Heart right ventricle (tissue), 16 donors: Measurements from ENCODE around the gene HRAS. TPM values are rescaled to one million over a fixed set of nuclear protein-coding genes. Genes with fewer than 3 reads are reported as not detected.

ENCODE experiments used
- ATAC-seq, 8 donors: fragments of 200-7000 bp; cut with Tn5 transposase; one replicate each; pipeline ENCODE4 v1.9.1; 2020; ENCODE audit warnings: mild to moderate bottlenecking in 8 of 8, moderate library complexity in 8 of 8, moderate number of reproducible peaks in 1 of 8
- DNase-seq, 2 donors: peaks; one replicate each; pipeline ENCODE4 v3.0.0-alpha.2; 2020
- H3K27ac ChIP-seq, 10 donors: fragments of 200-600 bp; sonication (generic) in 2 of 10; one replicate each; pipeline versions ENCODE4 v1.5.0 to v1.8.0; 2020 to 2022; ENCODE audit warnings: mild to moderate bottlenecking in 3 of 10
- H3K27me3 ChIP-seq, 7 donors: fragments of 200-600 bp; one replicate each; pipeline ENCODE4 v1.8.0; 2021 to 2022; ENCODE audit warnings: mild to moderate bottlenecking in 2 of 7
- H3K36me3 ChIP-seq, 9 donors: fragments of 200-600 bp; sonication (generic) in 1 of 9; one replicate each; pipeline versions ENCODE4 v1.5.0 to v1.8.0; 2020 to 2022; ENCODE audit warnings: mild to moderate bottlenecking in 2 of 9
- H3K4me1 ChIP-seq, 9 donors: fragments of 200-600 bp; sonication (generic) in 1 of 9; one replicate each; pipeline versions ENCODE4 v1.5.0 to v1.8.0; 2020 to 2022; ENCODE audit warnings: mild to moderate bottlenecking in 4 of 9
- H3K4me3 ChIP-seq, 10 donors: fragments of 200-600 bp; sonication (generic) in 2 of 10; one replicate each; pipeline versions ENCODE4 v1.5.0 to v1.8.0; 2020 to 2022; ENCODE audit warnings: mild to moderate bottlenecking in 7 of 10, moderate library complexity in 2 of 10
- H3K9me3 ChIP-seq, 11 donors: fragments of 200-600 bp in 10 of 11; sonication (generic) in 2 of 11; one replicate each; pipeline versions ENCODE4 v1.5.0 to v1.8.0; 2013 to 2022; ENCODE audit warnings: mild to moderate bottlenecking in 2 of 11, control low read depth in 1 of 11, moderate library complexity in 1 of 11
- WGBS, 2 donors: extraction: QIAGEN DNeasy Blood & Tissue Kit; methylation state at CpG; one replicate each; pipeline ENCODE4 v1.1.7; 2013; ENCODE audit warnings: inconsistent platforms in 1 of 2; 5-methylcytosine and 5-hydroxymethylcytosine counted together
- intact Hi-C, 10 donors: fragments of 100-400 bp; cut with DNase I; formaldehyde crosslinking; loops; one replicate each; pipeline versions ENCODE4 v1.11.1 to v1.14.2; 2022
- polyA plus RNA-seq, 2 donors: library from polyadenylated mRNA; stranded (reverse); fragments of 200-250 nt; gene quantifications; one replicate each; pipeline ENCODE4 v1.2.3, GENCODE V29; 2013
- total RNA-seq, 10 donors: library from RNA; stranded (reverse); fragmentation: NEBNext Ultra II Directional in 3 of 10; extraction: Animal tissue kit (Norgen Biotek cat#: 25700) in 3 of 10; gene quantifications; one replicate each; pipeline versions ENCODE4 v1.2.1 to v1.2.4, GENCODE V29; 2021 to 2023
- TF ChIP-seq, protein P1 (sequence below), 9 donors: fragments of 200-600 bp; sonication (generic) in 2 of 9; IDR thresholded peaks; one replicate each; pipeline versions ENCODE4 v1.5.0 to v1.8.0; 2021 to 2022; ENCODE audit warnings: antibody characterized with exemption in 9 of 9, mild to moderate bottlenecking in 5 of 9, moderate library complexity in 1 of 9
- donor health status: Arrhythmogenic right ventricular cardiomyopathy.
- donor health status: ischemic (EF 13 %, LVEDD 7.1; RV severe dilation, severe dysfunction).
- donor health status: healthy with polysubstance abuse.
- donor health status: DM: no; HTN: yes; CAD: no.
- donor health status: DM: no; HTN: no; CAD: no.
- donor health status: ischemic (EF 25% LVEDD 6.9; RV normal size, moderate dysfunction).
- donor health status: ischemic (EF 25% LVEDD 5.7; RV mildly dilated, moderate dysfunction).
- donor health status: healthy.
- donor health status: DM: yes; HTN: yes; CAD: no.
- donor health status: Ischemic cardiomyopathy.
- donor health status: ischemic (EF 35%, LVEDD 5.7; RV mildly dilated, moderate dysfunction).
- donor health status: nonischemic (EF 11% LVEDD 7.7; RV severe dilation, severe dysfunction).
- donor health status: DM: yes; HTN: yes; CAD: no.
- donor health status: PGD.
- donor health status: ischemic (EF 29% LVEDD 5.4; RV normal size, mild dysfunction).
- donor health status: nonischemic (EF 23%, LVEDD 6.1; RV moderate dilation, normal function).

The HRAS gene
- total and polyA plus RNA-seq, 12 donors: 44.7 to 132 (median 56.4) TPM

DNA sequence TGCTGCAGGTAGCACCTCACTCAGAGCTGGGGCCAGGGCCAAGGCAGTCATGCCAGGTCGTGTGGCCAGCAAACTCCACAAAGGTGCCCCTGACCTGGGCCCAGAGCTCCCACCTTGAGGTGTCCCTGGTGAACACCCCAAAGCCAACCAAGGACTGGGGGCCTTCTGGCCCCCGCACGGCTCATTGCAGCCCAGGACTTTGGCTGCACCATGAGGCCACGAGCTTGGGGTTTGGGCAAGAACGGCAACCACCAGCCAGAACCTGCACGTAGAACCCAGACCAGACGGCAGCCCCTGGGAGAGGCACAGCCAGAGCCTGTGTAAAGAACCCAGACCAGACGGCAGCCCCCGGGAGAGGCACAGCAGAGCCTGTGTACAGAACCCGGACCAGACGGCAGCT, 9.8 kb upstream of the HRAS start:
- WGBS, 2 donors: 82 to 89% methylated on average over 11 of the region's 11 CpGs
- no peak overlapping the region for H3K27ac ChIP-seq
- peak in 1 of 2 donors; percentile 8 for DNase-seq

DNA sequence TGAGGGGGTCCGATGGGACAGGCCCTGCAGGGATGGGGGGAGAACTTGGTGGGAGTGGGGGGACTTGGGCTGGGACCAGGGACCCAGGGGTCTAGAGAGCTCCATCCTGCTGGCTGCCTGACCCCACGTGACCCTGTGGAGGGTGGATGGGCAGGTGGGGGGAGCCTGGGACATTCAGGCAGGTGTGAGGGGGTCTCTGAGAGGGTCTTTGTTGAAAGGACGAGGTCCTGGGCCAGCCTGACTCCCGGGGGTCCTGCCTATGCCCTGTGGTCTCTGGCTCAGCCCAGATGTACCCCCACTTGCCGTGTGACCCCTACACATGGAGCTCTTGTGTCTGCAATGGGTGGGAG, 9.4 kb upstream of the HRAS start:
- Histone ChIP-seq H3K36me3 (no peaks in the 10 kb centered on the region), H3K4me1 (no peaks in the 10 kb centered on the region), H3K9me3 (no peaks in the 10 kb centered on the region), H3K27me3 (peaks cover 0 to 6% (median 0%) of the 10 kb centered on the region in 7 donors), H3K4me3 (no peak overlapping the region), H3K27ac (no peak overlapping the region)
- intact Hi-C loops: no loop called here
- TF ChIP-seq, protein P1, sequence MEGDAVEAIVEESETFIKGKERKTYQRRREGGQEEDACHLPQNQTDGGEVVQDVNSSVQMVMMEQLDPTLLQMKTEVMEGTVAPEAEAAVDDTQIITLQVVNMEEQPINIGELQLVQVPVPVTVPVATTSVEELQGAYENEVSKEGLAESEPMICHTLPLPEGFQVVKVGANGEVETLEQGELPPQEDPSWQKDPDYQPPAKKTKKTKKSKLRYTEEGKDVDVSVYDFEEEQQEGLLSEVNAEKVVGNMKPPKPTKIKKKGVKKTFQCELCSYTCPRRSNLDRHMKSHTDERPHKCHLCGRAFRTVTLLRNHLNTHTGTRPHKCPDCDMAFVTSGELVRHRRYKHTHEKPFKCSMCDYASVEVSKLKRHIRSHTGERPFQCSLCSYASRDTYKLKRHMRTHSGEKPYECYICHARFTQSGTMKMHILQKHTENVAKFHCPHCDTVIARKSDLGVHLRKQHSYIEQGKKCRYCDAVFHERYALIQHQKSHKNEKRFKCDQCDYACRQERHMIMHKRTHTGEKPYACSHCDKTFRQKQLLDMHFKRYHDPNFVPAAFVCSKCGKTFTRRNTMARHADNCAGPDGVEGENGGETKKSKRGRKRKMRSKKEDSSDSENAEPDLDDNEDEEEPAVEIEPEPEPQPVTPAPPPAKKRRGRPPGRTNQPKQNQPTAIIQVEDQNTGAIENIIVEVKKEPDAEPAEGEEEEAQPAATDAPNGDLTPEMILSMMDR (IDR thresholded peaks at IDR 0.05): no peak
- ATAC-seq: peak in 2 of 8 donors; percentile 6 to 20
- WGBS, 2 donors: 74 to 85% methylated on average over 5 of the region's 5 CpGs
- no peak for DNase-seq

More for the DNA sequence above, 9.8 kb upstream of the HRAS start:
- Histone ChIP-seq H3K4me3 (no peak overlapping the region), H3K9me3 (no peaks in the 10 kb centered on the region), H3K36me3 (no peaks in the 10 kb centered on the region), H3K27me3 (peaks cover 0 to 10% (median 0%) of the 10 kb centered on the region in 7 donors), H3K4me1 (no peaks in the 10 kb centered on the region)
- ATAC-seq: no peak
- TF ChIP-seq, protein P1 (IDR thresholded peaks at IDR 0.05): no peak
- intact Hi-C loops: no loop called here

DNA sequence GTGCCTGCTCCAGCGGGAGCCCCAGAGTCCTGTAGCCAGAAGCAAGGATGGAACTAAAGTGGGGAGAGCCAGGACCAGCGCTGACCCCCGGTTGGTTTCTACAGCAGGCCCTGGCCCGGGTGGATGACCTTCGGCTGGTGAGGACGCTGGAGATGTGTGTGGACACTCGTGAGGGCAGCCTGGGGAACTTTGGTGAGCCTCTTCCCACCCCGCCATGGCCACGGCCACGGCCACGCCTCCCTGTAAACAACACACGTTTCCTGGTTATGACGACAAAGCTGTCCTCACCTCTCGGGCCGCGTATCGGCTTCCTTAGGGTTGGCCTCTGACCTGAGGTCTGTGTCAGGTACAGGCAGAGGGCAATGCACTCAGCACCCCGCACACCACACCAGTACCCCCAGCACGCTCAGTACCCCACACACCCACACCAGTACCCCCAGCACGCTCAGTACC, 6.1 kb upstream of the HRAS start:
- H3K4me1 ChIP-seq: peaks cover 5 to 14% (median 13%) of the 10 kb centered on the region in 9 donors
- H3K36me3 ChIP-seq: peaks cover 0 to 2% (median 0%) of the 10 kb centered on the region in 9 donors
- DNase-seq: no peak
- ATAC-seq: no peak
- H3K4me3 ChIP-seq: no peak overlapping the region
- 90 to 91% methylated on average over 20 of the region's 20 CpGs for WGBS, 2 donors
- H3K27ac ChIP-seq: no peak overlapping the region
- intact Hi-C loops: no loop called here
- TF ChIP-seq, protein P1 (IDR thresholded peaks at IDR 0.05): no peak
- H3K27me3 ChIP-seq: peaks cover 0 to 19% (median 14%) of the 10 kb centered on the region in 7 donors
- no peaks in the 10 kb centered on the region for H3K9me3 ChIP-seq

DNA sequence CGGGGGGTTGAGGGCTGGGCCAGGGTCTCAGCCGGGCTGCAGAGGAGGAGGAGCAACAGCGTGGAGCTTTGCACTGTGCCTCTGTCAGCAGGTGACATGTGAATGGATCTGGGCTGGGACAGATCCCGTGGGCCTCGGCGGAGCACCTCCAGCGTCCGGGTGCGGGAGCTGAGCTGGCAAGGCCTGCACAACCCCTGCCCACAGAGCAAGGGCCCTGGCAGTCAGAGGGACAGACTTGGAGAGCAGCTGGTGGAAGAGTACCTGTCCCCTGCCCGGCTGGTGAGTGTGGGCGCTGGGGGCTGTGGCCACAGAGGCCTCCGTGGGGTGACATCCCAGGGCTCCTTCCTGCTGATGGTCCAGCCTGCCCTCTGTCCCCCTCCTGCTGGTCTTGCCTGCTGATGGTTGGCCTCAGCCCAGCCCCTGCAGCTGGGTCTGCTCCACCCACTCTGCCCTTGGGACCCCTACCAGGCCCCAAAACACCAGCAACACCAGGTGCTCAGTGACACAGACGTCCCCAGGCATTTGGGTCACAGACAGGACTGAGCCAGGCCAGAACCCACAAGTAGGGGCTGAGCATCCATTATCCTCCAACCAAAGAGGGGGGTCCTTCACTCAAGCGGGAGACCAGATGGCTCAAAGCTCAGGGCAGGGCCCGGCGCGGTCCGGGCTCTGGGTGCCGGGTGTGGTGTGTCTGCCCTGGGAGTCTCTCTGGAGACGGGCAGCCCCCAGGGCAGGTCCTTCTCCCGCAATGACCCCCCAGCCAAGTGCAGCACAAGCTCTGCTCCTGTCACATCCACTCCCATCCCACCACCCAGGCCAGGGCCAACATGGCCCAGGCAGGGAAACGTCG, 5.4 kb upstream of the HRAS start:
- intact Hi-C loops: no loop called here
- WGBS, 2 donors: 85 to 87% methylated on average over 23 of the region's 23 CpGs

More for the DNA sequence above, 5.4 kb upstream of the HRAS start:
- Histone ChIP-seq H3K4me3 (no peak overlapping the region), H3K27me3 (peaks cover 0 to 25% (median 14%) of the 10 kb centered on the region in 7 donors), H3K9me3 (no peaks in the 10 kb centered on the region), H3K4me1 (peaks cover 6 to 20% (median 19%) of the 10 kb centered on the region in 9 donors), H3K27ac (no peak overlapping the region), H3K36me3 (peaks cover 0 to 2% (median 0%) of the 10 kb centered on the region in 9 donors)
- DNase-seq (peak in 1 of 2 donors; percentile 7), ATAC-seq (no peak)
- TF ChIP-seq, protein P1 (IDR thresholded peaks at IDR 0.05): no peak
